ENCODE data around the gene NDUFS8. TPM values are rescaled to one million over a fixed set of nuclear protein-coding genes. Genes with fewer than 3 reads are reported as not detected.

Gene NDUFS8
- total RNA-seq, 3 donors from 2014 or later, result 157 to 173 (median 159) TPM

GRCh38 chr11:68077617-68078582, 47.4 kb downstream of the NDUFS8 start:
- ATAC-seq, result no peak
- no peak for DNase-seq
- H3K9me3 Mint-ChIP-seq, result no peaks in the 10 kb centered on the region
- no peak overlapping the region for H3K4me3 Mint-ChIP-seq
- peaks cover 6% of the 10 kb centered on the region for H3K36me3 Mint-ChIP-seq (ENCODE audit: insufficient read depth)
- H3K27me3 Mint-ChIP-seq (ENCODE audit: low read depth), result no peaks in the 10 kb centered on the region
- H3K4me1 Mint-ChIP-seq (ENCODE audit: low read depth), result no peaks in the 10 kb centered on the region

DNA sequence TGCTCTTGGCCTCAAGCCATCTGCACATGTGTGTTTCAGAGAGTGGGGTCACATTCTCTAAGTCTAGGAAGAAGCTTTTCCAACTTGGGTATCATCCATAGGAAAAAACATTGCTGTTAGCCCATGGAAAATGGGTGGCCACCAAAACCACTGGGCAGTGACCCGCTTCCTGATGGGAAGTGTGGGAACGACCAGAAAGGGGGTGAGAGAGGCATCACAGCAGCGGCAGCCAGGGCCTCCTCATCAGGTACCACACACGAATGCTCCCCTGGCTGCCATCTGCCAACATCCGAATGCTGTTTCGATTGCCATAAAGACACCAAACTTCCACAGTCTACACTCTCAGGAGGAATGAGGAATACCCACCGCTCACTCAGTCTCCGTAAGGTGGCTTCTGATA, 50.4 kb downstream of the NDUFS8 start:
- DNase-seq (no peak), ATAC-seq (no peak)
- Mint-ChIP-seq H3K9me3 (no peaks in the 10 kb centered on the region), H3K27me3 (ENCODE audit: low read depth) (no peaks in the 10 kb centered on the region), H3K4me1 (ENCODE audit: low read depth) (no peaks in the 10 kb centered on the region), H3K4me3 (no peak overlapping the region), H3K36me3 (ENCODE audit: insufficient read depth) (peaks cover 6% of the 10 kb centered on the region)

DNA sequence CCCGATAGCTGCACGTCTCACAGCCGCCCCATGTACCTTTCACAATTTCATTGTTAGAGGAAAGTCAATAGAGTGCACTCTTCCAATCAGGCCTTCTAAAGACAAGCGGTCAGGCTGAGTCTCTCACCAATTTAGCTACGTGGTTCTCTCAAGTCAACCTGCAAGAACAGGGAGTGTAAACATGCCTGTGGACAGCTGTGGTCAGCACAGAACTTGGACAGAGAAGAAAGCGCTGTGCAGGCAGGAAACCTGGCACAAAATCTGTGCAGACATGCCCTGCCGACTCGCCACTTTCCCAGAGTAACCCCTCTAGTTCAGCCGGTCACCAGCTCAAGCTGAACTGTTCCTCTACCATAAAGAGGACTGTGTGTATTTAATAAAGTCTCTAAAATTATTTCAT, 51.2 kb downstream of the NDUFS8 start:
- ATAC-seq (no peak), DNase-seq (no peak)
- Mint-ChIP-seq H3K9me3 (no peaks in the 10 kb centered on the region), H3K4me1 (ENCODE audit: low read depth) (no peaks in the 10 kb centered on the region), H3K36me3 (ENCODE audit: insufficient read depth) (peaks cover 6% of the 10 kb centered on the region), H3K4me3 (no peak overlapping the region), H3K27me3 (ENCODE audit: low read depth) (no peaks in the 10 kb centered on the region)

DNA sequence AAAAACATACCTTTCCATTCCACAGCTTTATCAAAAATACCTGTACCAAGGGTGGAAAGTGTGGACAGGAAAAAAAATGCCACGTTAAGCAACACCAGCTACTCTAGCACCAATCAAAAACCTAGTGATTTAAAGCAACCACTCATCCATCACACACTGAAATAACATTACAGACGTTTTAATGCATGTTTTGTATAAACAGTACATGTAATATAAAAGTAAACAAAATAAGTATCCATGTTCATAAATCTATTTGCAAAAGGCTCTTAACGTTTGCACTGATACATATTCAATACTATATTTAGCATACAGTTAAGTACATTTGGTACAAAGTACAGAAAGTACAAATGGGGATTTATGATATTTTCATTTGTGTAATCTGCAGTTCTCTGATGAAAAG, 52.0 kb downstream of the NDUFS8 start:
- H3K4me1 Mint-ChIP-seq (ENCODE audit: low read depth), result no peaks in the 10 kb centered on the region
- no peak overlapping the region for H3K4me3 Mint-ChIP-seq
- ATAC-seq, result no peak
- peaks cover 6% of the 10 kb centered on the region for H3K36me3 Mint-ChIP-seq (ENCODE audit: insufficient read depth)
- no peak for DNase-seq
- no peaks in the 10 kb centered on the region for H3K9me3 Mint-ChIP-seq
- no peaks in the 10 kb centered on the region for H3K27me3 Mint-ChIP-seq (ENCODE audit: low read depth)

- H3K9me3 Mint-ChIP-seq, result no peaks in the 10 kb centered on the region
- H3K27me3 Mint-ChIP-seq (ENCODE audit: low read depth), result no peaks in the 10 kb centered on the region
- H3K4me1 Mint-ChIP-seq (ENCODE audit: low read depth), result no peaks in the 10 kb centered on the region
- DNase-seq (no peak), ATAC-seq (no peak)
- no peak overlapping the region for H3K4me3 Mint-ChIP-seq
- H3K36me3 Mint-ChIP-seq (ENCODE audit: insufficient read depth), result peaks cover 6% of the 10 kb centered on the region
These were observed 53.0 kb downstream of the NDUFS8 start for GRCh38 chr11:68083517-68083916.

Other genes with a start within 250 kb of the NDUFS8 start
- 10 to 100 TPM; 12.8 to 15.6 (median 14.1) TPM for gene UNC93B1, start 26.6 kb upstream of the NDUFS8 start, total RNA-seq
- under 1 TPM in 2 of 3 donors, not detected in 1; 0.08 to 0.15 TPM for gene ALDH3B1, start 20.4 kb upstream of the NDUFS8 start, total RNA-seq
- gene TCIRG1, start 8.3 kb downstream of the NDUFS8 start, total RNA-seq, result 100 to 1,000 TPM in 2 of 3 donors, 10 to 100 TPM in 1; 87.0 to 109 (median 101) TPM
- 10 to 100 TPM; 15.1 to 20.2 (median 18.9) TPM for gene CHKA, start 90.7 kb downstream of the NDUFS8 start, total RNA-seq
- gene KMT5B, start 182.6 kb downstream of the NDUFS8 start, total RNA-seq, result 10 to 100 TPM; 23.5 to 30.0 (median 25.7) TPM
- gene C11orf24, start 241.3 kb downstream of the NDUFS8 start, total RNA-seq, result 10 to 100 TPM; 46.8 to 49.2 (median 47.3) TPM